ENCODE data around the gene EIF3A.
A peak's percentile ranks its signal among the peaks of the same experiment; 100 is the strongest.

Gene EIF3A

GRCh38 chr10:119005362-119006043 is 75.1 kb downstream of the EIF3A start:
- DNase-seq = no peak

GRCh38 chr10:119003572-119004289 is 76.9 kb downstream of the EIF3A start:
- DNase-seq = no peak

DNA sequence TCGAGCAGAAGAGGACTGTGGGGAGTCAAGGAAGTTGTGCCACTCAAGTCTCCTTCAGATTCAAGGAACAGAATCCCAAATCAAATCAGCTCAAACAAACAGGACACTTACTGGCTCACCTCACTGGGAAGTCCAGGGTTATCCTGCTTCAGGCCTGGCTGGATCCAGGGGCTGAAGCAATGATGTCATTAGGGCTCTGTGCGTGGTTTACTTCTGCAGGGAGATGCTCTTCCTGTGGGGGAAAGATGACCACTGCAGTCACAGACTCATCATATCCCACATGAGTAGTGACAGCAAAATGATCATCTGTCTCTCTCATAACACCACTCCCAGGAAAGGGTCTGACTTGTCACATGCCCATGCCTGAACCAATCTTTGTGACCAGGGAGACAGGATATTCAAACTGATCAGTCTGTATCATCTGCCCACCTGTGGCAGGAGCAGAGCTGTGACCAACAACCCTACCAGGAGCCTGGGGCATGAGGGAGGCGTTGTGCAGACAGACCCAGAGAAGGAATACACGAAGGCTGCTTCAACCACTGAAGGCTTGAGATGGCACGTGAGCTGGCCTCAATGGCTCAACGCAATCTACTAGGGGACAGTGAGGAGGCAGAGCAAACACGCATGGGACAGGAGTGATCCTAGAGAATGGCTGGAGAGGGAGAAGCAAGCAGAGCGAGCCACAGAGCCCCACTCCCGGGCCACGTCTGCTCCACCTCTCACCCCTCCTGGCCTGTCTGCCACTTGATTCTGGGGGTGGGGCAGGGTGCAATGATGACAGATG is 78.7 kb downstream of the EIF3A start:
- DNase-seq = no peak

DNA sequence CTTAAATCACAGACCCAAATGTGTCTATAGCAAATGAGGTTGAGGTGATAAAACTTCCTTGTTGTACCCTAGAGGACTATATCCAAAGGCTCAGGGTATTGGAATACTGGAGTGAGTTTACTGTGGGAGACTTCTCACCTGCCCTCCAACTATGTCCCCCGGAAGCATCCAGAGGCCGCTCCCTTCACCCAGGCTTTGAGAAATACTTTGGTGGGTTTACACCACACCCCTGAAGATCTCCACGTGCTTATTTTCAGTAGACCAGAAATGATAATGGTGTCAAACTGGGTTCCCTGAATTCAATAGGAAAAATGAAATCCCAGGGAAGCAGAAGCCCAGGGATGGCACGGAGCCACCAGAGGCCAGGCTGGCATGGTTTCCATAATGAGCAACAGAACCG is 82.4 kb downstream of the EIF3A start:
- DNase-seq = no peak

GRCh38 chr10:118997379-118997778 is 83.2 kb downstream of the EIF3A start:
- DNase-seq = no peak

DNA sequence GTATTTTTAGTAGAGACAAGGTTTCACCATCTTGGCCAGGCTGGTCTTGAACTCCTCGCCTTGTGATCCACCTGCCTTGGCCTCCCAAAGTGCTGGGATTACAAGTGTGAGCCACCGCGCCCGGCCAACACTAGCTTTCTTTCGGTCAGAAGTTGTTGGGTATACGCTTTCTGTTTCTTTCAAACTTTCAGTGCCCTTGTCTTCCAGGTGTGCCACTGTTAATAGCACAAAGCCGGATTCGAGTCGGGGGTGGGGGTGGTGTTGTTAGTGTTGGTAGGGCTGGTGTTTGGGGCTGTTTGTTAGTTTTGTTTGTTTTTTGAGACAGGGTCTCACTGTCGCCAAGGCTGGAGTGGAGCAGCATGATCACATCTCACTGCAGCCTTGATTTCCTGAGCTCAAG is 84.9 kb downstream of the EIF3A start:
- no peak for DNase-seq

- DNase-seq = no peak
Observed at GRCh38 chr10:118994321-118994720, 86.3 kb downstream of the EIF3A start.

GRCh38 chr10:118993214-118993613 is 87.4 kb downstream of the EIF3A start:
- DNase-seq = no peak

DNA sequence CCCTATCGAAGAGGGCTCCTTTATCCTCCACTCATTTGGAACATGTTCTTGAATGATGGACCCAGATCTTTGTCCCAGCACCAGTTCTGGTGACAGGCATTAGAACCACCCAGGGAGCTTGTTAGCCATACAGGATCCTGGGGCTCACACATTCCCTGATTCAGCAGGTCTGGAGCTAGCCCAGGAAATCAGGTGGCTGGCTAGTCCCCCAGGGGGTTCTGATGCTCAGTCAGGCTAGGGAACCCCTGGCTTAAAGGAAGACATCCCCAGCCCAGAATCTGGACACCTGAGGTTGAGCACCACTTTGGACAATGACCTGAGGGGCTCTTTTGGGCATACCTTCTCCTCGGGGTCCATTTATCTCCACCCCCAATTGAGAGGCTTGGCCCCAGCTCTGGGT is 88.1 kb downstream of the EIF3A start:
- DNase-seq = no peak

GRCh38 chr10:118990326-118990725 is 90.3 kb downstream of the EIF3A start:
- DNase-seq = peak; percentile 38

GRCh38 chr10:118986815-118987790 is 93.5 kb downstream of the EIF3A start:
- no peak for DNase-seq

DNA sequence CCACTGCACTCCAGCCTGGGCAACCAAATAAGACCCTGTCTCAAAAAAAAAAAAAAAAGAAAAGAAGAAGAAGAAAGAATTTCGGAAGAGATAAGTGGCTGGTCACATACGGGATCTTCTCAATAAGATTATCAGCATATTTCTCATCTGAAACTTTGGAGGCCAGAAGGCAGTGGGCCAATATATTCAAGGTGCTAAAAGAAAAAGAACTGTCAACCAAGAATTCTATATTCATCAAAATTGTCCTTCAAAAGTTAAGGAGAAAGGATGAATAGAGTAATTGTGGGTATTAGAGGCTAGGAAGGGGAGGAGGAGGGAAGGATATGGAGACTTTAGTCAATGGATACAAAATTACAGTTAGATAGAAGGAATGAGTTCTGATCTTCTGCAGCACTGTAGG is 95.0 kb downstream of the EIF3A start:
- no peak for DNase-seq

Measured in NCI-H510A treated with DMSO at 0.1 percent for 48 hours (cell line).